HUES6 (cell line): Measurements from ENCODE around the gene NSG2.
"Not testable (repeated sequence)": the region's sequence is repeated elsewhere in the genome, so short reads cannot be mapped to it uniquely, and the experiment has no call there.

Experiments
- H3K27ac ChIP-seq: 2 replicates; pipeline ENCODE4 v1.7.0; 2013; ENCODE audit warnings: low read depth, mild to moderate bottlenecking, low read length, inconsistent platforms
- H3K27me3 ChIP-seq: 2 replicates; pipeline ENCODE4 v1.6.1; 2013; ENCODE audit warnings: low read length; ENCODE audit not compliant: control insufficient read depth, insufficient read depth
- H3K36me3 ChIP-seq: 2 replicates; pipeline ENCODE4 v1.6.1; 2013; ENCODE audit warnings: low read length; ENCODE audit not compliant: control insufficient read depth, insufficient read depth
- H3K4me1 ChIP-seq: 2 replicates; pipeline ENCODE4 v1.6.1; 2013; ENCODE audit warnings: low read length; ENCODE audit not compliant: control insufficient read depth, insufficient read depth
- H3K4me3 ChIP-seq: 2 replicates; pipeline ENCODE4 v1.5.1; 2013; ENCODE audit warnings: low read depth, low read length
- H3K9ac ChIP-seq: one replicate; pipeline ENCODE4 v1.6.1; 2013; ENCODE audit warnings: mild to moderate bottlenecking, low read length
- H3K9me3 ChIP-seq: 2 replicates; pipeline ENCODE4 v1.6.1; 2013; ENCODE audit warnings: low read depth, low read length; ENCODE audit not compliant: control insufficient read depth, insufficient read depth

The NSG2 gene

DNA sequence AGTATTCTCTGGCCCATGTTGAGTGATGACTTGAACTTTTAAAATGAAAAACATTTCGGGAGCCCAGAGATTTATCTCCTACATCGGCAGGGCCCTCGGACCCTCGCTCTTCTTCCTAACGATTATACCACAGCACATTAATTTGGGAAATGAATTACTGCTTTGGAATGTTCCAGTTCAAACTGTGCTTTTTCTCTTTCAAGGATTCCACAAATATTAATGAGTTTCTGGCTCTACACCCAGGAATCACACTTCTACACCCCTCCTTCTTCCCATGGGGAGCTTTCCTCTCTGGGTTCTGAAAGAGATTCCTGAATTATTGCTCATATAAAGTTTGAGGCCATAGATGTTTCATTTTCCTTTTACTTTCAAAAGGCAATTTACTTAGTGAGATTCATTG, 41.2 kb downstream of the NSG2 start:
- no peak overlapping the region for H3K4me3 ChIP-seq
- H3K36me3 ChIP-seq = no peaks in the 10 kb centered on the region
- no peaks in the 10 kb centered on the region for H3K4me1 ChIP-seq
- H3K27me3 ChIP-seq = no peaks in the 10 kb centered on the region
- no peak overlapping the region for H3K27ac ChIP-seq
- H3K9me3 ChIP-seq = no peaks in the 10 kb centered on the region
- no peak overlapping the region for H3K9ac ChIP-seq

DNA sequence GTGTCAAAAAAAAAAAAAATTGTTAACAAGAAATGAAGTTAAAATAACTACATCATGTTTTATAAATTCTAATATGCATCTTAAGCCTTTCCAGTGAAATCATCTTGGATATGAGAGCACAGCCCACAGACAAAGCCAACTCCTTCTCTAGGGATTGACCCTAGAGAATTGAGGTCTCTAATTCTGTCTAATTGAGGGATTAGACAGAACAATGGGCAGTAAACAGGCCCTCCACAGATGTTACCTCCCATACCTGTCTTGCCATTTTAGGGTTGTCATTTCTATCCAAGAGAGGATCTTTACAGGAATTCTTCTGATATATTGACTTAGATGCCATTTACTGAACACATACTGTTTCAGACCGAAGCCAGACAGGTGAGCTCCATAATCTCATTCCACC, 42.3 kb downstream of the NSG2 start:
- Histone ChIP-seq H3K27me3 (no peaks in the 10 kb centered on the region), H3K27ac (no peak overlapping the region), H3K36me3 (no peaks in the 10 kb centered on the region), H3K4me1 (no peaks in the 10 kb centered on the region), H3K9ac (no peak overlapping the region), H3K9me3 (no peaks in the 10 kb centered on the region), H3K4me3 (no peak overlapping the region)

DNA sequence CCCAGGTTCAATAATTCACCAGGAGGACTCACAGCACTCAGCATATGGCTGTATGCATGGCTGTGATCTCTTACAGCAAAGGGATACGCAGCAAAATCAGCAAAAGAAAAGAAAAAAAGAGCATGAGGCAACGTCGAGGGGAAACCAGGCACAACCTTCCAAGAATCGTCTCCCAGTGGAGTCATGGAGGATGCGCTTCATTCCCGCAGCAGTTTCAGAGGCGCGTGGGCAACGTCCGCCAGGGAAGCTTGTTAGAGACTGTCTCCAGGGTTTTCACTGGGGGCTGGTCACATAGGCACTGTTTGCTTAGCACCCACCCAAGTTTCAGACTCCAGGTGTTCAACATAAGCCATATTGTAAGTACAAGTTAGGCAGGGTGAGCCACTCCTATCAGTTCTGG, 44.6 kb downstream of the NSG2 start:
- no peaks in the 10 kb centered on the region for H3K36me3 ChIP-seq
- no peak overlapping the region for H3K9ac ChIP-seq
- H3K4me3 ChIP-seq = no peak overlapping the region
- H3K27me3 ChIP-seq = no peaks in the 10 kb centered on the region
- no peak overlapping the region for H3K27ac ChIP-seq
- H3K9me3 ChIP-seq = no peaks in the 10 kb centered on the region
- H3K4me1 ChIP-seq = no peaks in the 10 kb centered on the region; the same call in 1 of the 2 replicates

DNA sequence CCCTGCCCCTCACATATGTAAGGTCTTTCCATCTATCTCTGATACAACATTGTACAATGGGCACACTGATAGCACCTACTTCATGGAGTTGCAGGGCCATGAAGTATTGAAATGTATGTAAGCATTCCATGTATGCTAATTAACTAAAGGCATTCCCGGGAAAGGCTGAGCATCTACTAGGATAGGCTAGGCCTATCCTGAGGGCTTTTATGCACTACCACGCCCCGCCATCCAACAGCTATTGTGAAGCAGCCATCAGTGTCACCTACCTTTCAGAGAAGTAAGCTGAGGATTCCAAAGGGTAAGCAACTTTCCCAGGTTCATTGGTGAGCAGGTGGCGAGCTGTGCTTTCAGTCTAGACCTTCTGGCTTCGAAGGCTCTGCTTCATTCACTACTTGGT, 47.6 kb downstream of the NSG2 start:
- H3K9me3 ChIP-seq = no peaks in the 10 kb centered on the region
- no peak overlapping the region for H3K4me3 ChIP-seq
- H3K27ac ChIP-seq = no peak overlapping the region
- no peaks in the 10 kb centered on the region; the same call in 1 of the 2 replicates for H3K4me1 ChIP-seq
- H3K27me3 ChIP-seq = no peaks in the 10 kb centered on the region
- H3K9ac ChIP-seq = no peak overlapping the region
- H3K36me3 ChIP-seq = no peaks in the 10 kb centered on the region

DNA sequence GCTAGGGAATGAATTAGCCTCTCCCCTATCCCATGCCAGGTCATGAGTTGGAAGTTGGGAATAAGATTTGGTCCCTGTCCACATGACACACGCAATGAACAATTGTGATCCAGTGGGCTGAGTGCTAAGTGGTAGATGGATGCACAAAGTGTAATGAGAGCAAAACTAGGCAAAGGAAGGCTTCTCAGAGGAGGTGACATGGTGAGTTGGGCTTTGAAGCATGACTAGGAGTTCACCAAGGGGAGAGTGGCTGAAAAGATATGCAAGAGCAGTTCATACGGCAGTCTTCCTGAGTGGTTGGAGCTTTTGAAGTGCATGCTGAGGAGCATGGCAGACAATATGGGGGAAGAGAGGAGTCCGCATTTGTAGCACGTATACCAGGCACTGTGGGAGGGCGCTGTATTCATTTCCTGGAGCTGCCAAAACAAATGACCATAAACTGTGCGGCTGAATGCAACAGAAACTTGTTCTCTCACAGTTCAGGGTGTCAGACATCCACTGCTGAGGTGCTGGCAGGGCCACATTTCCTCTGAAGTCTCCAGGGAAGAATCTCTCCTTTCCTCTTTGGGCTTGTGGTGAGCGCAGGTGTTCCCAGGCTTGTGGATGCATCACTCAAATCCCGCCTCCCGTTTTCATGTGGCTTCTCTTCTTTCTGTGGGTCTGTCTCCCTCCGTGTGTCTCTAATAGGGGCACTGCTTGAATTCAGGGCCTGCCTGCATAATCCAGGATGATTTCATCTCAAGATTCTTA, 49.5 kb downstream of the NSG2 start:
- Histone ChIP-seq H3K9ac (no peak overlapping the region), H3K4me1 (no peaks in the 10 kb centered on the region; the same call in 1 of the 2 replicates), H3K9me3 (no peaks in the 10 kb centered on the region), H3K27me3 (no peaks in the 10 kb centered on the region), H3K4me3 (no peak overlapping the region), H3K27ac (no peak overlapping the region), H3K36me3 (no peaks in the 10 kb centered on the region)

DNA sequence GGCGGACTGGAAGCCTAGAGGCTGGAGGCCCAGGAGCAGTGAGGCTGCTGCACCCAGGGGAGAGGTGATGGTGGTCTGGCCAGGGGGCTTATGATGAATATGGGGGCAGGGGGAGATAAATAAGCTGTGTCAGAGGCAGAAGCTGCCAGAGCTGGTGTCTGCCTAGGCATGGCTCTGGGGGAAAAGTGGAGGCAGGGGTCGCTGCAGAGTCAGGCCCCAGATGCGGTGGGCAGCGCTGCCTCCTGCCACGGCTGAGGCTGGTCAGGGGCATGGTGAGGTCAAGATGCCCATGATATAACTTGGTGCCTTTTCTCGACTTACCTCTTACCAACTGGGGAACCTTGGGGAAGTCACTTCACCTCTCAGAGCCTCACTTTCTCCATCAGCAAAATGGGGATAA, 51.1 kb downstream of the NSG2 start:
- Histone ChIP-seq H3K9ac (no peak overlapping the region), H3K27ac (no peak overlapping the region), H3K36me3 (no peaks in the 10 kb centered on the region), H3K9me3 (no peaks in the 10 kb centered on the region), H3K4me3 (no peak overlapping the region), H3K4me1 (no peaks in the 10 kb centered on the region; the same call in 1 of the 2 replicates), H3K27me3 (no peaks in the 10 kb centered on the region)

DNA sequence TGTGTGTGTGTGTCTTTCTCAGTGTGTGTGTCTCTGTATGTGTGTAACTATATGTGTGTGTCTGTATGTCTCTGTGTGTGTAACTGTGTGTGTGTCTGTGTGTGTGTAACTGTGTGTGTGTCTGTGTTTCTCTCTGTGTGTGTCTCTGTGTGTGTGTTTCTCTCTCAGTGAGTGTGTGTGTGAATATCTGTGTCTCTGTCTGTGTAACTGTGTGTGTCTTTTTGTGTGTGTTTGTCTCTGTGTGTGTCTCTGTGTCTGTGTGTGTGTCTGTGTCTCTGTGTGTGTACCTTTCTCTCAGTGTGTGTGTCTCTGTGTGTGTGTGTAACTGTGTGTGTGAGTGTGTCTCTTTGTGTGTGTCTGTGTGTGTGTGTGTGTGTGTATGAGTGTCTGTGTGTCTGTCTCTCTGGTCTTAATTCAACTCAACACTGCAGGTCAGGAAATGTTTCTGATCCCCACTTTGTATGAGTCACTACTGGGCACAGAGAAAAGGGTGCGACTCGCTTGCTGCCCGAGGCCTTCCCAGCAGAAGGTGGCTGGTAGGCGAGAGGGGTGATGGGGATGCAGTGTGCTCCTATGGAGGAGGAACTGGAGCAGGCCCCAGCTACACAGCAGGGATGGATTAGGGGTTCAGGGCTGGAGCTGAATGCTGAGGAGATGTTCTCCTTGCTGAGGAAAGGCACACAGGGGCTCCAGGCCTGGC, 52.1 kb downstream of the NSG2 start:
- Histone ChIP-seq H3K36me3 (no peaks in the 10 kb centered on the region), H3K27me3 (no peaks in the 10 kb centered on the region), H3K27ac (no peak overlapping the region), H3K9ac (no peak overlapping the region), H3K9me3 (no peaks in the 10 kb centered on the region), H3K4me1 (no peaks in the 10 kb centered on the region; the same call in 1 of the 2 replicates), H3K4me3 (no peak overlapping the region)

DNA sequence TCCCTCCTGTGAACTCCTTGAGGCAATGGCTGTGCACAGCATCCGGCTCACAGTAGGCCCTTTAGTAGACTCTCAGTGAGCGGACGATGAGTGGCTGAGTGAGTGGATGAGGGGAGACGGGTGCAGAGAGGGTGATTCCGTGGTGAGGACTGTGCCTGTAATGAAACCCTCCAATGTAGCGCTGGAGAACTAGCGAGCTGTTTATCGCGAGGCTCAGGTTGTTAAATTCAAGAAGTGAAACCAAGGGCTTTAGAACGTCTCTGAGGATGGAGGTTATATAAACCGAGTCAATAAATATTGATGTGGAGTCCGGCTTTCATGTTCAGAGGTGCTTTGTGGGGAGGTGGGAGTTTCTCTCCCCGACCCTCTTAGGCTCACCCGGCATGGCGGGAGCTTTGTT, 53.2 kb downstream of the NSG2 start:
- H3K27me3 ChIP-seq = no peaks in the 10 kb centered on the region
- H3K4me3 ChIP-seq = no peak overlapping the region
- no peaks in the 10 kb centered on the region for H3K9me3 ChIP-seq
- H3K4me1 ChIP-seq = no peaks in the 10 kb centered on the region; the same call in 1 of the 2 replicates
- H3K27ac ChIP-seq = no peak overlapping the region
- H3K36me3 ChIP-seq = no peaks in the 10 kb centered on the region
- no peak overlapping the region for H3K9ac ChIP-seq

DNA sequence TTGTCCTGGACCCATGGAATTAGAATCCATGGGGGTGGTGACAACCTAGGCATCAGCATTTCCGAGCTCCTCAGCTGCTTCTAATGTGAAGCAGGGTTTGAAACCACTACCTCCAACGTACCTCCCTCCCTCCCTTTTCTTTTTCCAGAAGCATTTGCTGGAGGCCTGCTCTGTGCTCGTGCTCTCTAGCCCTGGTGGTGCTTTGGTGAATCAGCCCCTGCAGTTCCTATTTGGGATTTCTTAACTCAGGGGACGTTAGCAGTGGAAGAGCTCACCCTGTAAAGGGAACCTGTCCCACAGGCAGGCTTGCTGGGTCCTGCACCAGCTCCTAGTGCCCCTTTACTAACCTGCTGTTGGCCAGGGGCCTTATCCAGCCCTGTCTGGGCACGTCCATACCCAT, 55.0 kb downstream of the NSG2 start:
- Histone ChIP-seq H3K36me3 (no peaks in the 10 kb centered on the region), H3K4me1 (no peaks in the 10 kb centered on the region), H3K27me3 (no peaks in the 10 kb centered on the region), H3K9ac (no peak overlapping the region), H3K27ac (no peak overlapping the region), H3K9me3 (no peaks in the 10 kb centered on the region), H3K4me3 (no peak overlapping the region)

DNA sequence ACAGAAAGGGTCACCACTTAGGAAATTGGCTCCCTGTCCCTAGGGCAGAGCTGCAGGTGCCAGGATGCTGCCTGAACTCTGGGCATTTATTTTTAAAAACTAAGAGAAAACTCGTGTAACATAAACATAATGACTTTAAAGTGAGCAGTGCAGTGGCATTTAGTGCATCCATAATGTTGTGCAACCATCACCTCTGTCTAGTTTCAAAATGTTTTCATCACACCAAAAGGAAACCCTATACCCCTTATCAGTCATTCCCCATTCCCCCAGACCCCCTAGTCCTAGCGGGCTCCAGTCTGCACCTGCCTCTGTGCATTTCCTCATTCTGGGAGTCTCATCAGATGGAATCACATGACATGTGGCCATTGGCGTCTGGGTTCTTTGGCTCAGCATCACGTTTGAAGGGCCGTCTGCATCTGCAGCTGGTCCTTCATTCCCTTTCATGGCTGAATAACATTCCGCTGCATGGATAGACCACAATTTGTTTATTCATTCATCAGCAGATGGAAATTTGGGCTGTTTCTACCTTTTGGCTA, 55.8 kb downstream of the NSG2 start:
- Histone ChIP-seq H3K9me3 (no peaks in the 10 kb centered on the region), H3K27ac (no peak overlapping the region)

DNA sequence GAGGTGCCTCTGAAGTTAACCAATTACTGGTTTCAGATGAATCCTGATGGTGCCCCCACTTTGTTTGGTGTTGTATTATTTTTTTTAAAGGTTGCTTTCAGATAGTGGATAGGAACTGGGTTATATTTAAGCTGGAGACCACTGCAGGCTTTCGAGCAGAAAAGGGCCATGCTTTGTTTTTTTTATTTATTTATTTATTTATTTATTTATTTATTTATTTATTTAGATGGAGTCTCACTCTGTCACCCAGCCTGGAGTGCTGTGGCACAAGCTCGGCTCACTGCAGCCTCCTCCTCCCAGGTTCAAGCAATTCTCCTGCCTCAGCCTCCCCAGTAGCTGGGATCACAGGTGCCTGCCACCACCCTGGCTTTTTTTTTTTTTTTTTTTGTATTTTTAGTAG, 57.1 kb downstream of the NSG2 start:
- H3K9ac ChIP-seq, H3K27me3 ChIP-seq, H3K4me1 ChIP-seq, H3K4me3 ChIP-seq, H3K36me3 ChIP-seq, H3K27ac ChIP-seq, H3K9me3 ChIP-seq: not testable (repeated sequence)

More for the DNA sequence above, 55.8 kb downstream of the NSG2 start:
- Histone ChIP-seq H3K4me3 (no peak overlapping the region), H3K4me1 (no peaks in the 10 kb centered on the region), H3K36me3 (no peaks in the 10 kb centered on the region), H3K27me3 (no peaks in the 10 kb centered on the region), H3K9ac (no peak overlapping the region)
